ENCODE data around the gene ARHGAP42.

The ARHGAP42 gene

GRCh38 chr11:100799445-100799844 is 112.4 kb downstream of the ARHGAP42 start:
- H3K9me3 ChIP-seq (ENCODE audit: low read length), result no peaks in the 10 kb centered on the region
- H3K9ac ChIP-seq (ENCODE audit: low read length), result no peak overlapping the region
- no peak overlapping the region for H3K4me3 ChIP-seq (ENCODE audit: low read depth, low read length, poor library complexity, severe bottlenecking)

DNA sequence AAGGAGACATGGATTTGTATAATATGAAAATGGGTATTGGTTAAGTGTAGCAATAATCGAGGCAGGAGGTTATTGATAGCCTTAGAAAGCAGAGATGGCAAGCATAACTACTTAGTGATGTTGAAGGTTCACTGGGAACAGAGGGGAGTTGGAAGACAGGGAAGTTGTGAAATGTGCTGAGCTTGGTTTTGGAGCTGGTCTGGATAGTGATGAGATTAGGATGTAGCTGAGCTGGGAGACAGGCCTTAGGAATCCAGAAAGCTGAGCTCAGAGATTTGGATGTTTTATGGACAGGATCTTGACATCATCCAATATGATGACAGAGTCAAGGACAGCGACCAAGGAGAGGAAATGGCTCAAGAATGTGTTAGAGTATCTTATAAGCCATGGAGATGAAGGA is 113.1 kb downstream of the ARHGAP42 start:
- H3K36me3 ChIP-seq (ENCODE audit: insufficient read depth, low read length), result no peaks in the 10 kb centered on the region
- H3K9ac ChIP-seq (ENCODE audit: low read length), result no peak overlapping the region
- TF ChIP-seq, protein P1, sequence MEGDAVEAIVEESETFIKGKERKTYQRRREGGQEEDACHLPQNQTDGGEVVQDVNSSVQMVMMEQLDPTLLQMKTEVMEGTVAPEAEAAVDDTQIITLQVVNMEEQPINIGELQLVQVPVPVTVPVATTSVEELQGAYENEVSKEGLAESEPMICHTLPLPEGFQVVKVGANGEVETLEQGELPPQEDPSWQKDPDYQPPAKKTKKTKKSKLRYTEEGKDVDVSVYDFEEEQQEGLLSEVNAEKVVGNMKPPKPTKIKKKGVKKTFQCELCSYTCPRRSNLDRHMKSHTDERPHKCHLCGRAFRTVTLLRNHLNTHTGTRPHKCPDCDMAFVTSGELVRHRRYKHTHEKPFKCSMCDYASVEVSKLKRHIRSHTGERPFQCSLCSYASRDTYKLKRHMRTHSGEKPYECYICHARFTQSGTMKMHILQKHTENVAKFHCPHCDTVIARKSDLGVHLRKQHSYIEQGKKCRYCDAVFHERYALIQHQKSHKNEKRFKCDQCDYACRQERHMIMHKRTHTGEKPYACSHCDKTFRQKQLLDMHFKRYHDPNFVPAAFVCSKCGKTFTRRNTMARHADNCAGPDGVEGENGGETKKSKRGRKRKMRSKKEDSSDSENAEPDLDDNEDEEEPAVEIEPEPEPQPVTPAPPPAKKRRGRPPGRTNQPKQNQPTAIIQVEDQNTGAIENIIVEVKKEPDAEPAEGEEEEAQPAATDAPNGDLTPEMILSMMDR (IDR thresholded peaks at IDR 0.05; ENCODE audit: low read length), result no peak
- TF ChIP-seq EZH2 (IDR thresholded peaks at IDR 0.05; ENCODE audit: borderline replicate concordance, low read length), result no peak
- no peaks in the 10 kb centered on the region for H3K9me2 ChIP-seq (ENCODE audit: low read depth, low read length)
- no peaks in the 10 kb centered on the region for H3K27me3 ChIP-seq (ENCODE audit: insufficient read depth, low read length)
- H3K9me3 ChIP-seq (ENCODE audit: low read length), result no peaks in the 10 kb centered on the region
- H3F3A ChIP-seq (ENCODE audit: insufficient read depth, low read length), result no peaks in the 10 kb centered on the region
- H3K4me3 ChIP-seq (ENCODE audit: low read depth, low read length, poor library complexity, severe bottlenecking), result no peak overlapping the region
- H3K4me1 ChIP-seq (ENCODE audit: insufficient read depth, low read length, severe bottlenecking), result no peaks in the 10 kb centered on the region
- H3K79me2 ChIP-seq (ENCODE audit: insufficient read depth, low read length), result no peaks in the 10 kb centered on the region
- H3K4me2 ChIP-seq (ENCODE audit: low read length), result no peak overlapping the region
- H4K20me1 ChIP-seq (ENCODE audit: insufficient read depth, low read length), result no peaks in the 10 kb centered on the region
- H2AFZ ChIP-seq (ENCODE audit: low read length), result no peak overlapping the region
- no peak overlapping the region for H3K27ac ChIP-seq (ENCODE audit: low read depth, low read length, poor library complexity, severe bottlenecking)

More at GRCh38 chr11:100799445-100799844, 112.4 kb downstream of the ARHGAP42 start:
- Histone ChIP-seq H3K27me3 (ENCODE audit: insufficient read depth, low read length) (no peaks in the 10 kb centered on the region), H3K4me1 (ENCODE audit: insufficient read depth, low read length, severe bottlenecking) (no peaks in the 10 kb centered on the region), H3K79me2 (ENCODE audit: insufficient read depth, low read length) (no peaks in the 10 kb centered on the region), H3K27ac (ENCODE audit: low read depth, low read length, poor library complexity, severe bottlenecking) (no peak overlapping the region), H3K36me3 (ENCODE audit: insufficient read depth, low read length) (no peaks in the 10 kb centered on the region), H4K20me1 (ENCODE audit: insufficient read depth, low read length) (no peaks in the 10 kb centered on the region), H3F3A (ENCODE audit: insufficient read depth, low read length) (no peaks in the 10 kb centered on the region), H2AFZ (ENCODE audit: low read length) (no peak overlapping the region), H3K4me2 (ENCODE audit: low read length) (no peak overlapping the region), H3K9me2 (ENCODE audit: low read depth, low read length) (no peaks in the 10 kb centered on the region)
- TF ChIP-seq EZH2 (IDR thresholded peaks at IDR 0.05; ENCODE audit: borderline replicate concordance, low read length), result no peak
- TF ChIP-seq, protein P1 (IDR thresholded peaks at IDR 0.05; ENCODE audit: low read length), result no peak

DNA sequence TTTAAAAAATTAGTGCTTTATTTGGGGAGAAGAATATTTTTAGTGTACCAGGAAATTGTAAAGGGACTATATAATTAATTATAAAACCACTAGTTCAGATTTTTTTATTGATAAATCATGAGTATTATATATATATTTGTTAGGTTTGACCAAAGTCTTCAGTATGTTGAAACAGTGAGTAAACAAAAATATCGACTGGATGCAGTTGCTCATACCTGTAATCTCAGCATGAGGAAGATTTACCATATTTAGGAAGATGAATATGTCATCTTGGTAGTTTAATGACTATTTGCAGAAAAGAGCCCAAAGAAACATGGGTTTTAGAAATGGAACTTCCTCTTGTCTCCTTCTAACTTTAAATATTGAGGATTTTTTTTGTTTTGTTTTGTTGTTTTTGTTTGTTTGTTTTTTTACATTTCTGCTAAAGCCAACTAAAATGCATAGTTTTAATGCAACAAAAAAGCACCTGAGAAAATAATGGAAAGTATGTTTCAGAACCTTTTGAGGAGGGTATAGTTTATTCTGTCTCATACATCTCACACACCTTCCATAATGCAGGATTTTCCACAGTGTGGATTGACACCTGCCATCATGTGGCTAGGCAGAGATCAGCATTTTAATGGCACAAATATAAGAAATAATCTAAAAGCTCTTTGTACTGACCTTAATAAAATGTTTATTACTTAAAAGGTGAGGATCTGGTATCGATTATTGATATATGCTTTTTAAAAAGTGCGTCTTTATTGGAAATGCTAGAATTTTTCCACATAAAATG is 114.3 kb downstream of the ARHGAP42 start:
- Histone ChIP-seq H3K27me3 (ENCODE audit: insufficient read depth, low read length) (no peaks in the 10 kb centered on the region), H3K9me3 (ENCODE audit: low read length) (no peaks in the 10 kb centered on the region), H3K9me2 (ENCODE audit: low read depth, low read length) (no peaks in the 10 kb centered on the region), H3K4me1 (ENCODE audit: insufficient read depth, low read length, severe bottlenecking) (no peaks in the 10 kb centered on the region), H3F3A (ENCODE audit: insufficient read depth, low read length) (no peaks in the 10 kb centered on the region), H2AFZ (ENCODE audit: low read length) (no peak overlapping the region), H3K9ac (ENCODE audit: low read length) (no peak overlapping the region), H3K27ac (ENCODE audit: low read depth, low read length, poor library complexity, severe bottlenecking) (no peak overlapping the region), H3K36me3 (ENCODE audit: insufficient read depth, low read length) (no peaks in the 10 kb centered on the region), H3K79me2 (ENCODE audit: insufficient read depth, low read length) (no peaks in the 10 kb centered on the region), H4K20me1 (ENCODE audit: insufficient read depth, low read length) (no peaks in the 10 kb centered on the region), H3K4me2 (ENCODE audit: low read length) (no peak overlapping the region), H3K4me3 (ENCODE audit: low read depth, low read length, poor library complexity, severe bottlenecking) (no peak overlapping the region)
- TF ChIP-seq, protein P1 (IDR thresholded peaks at IDR 0.05; ENCODE audit: low read length), result no peak
- no peak for TF ChIP-seq EZH2 (IDR thresholded peaks at IDR 0.05; ENCODE audit: borderline replicate concordance, low read length)

Measured in OCI-LY1 (cell line).